ENCODE results near the gene PAX6.

Gene PAX6

GRCh38 chr11:31801298-31801702 lies 9.8 kb downstream of the PAX6 start:
- H3K27ac Mint-ChIP-seq: peak overlapping the region; percentile 84
- H3K4me1 Mint-ChIP-seq: peaks cover 41 to 44% of the 10 kb centered on the region in 2 donors
- H3K9me3 Mint-ChIP-seq: peaks cover 22 to 27% of the 10 kb centered on the region in 2 donors
- ATAC-seq (replicated peaks) (no peak), DNase-seq (no peak)
- H3K4me3 Mint-ChIP-seq: no peak overlapping the region
- peaks cover 73 to 91% of the 10 kb centered on the region in 2 donors for H3K27me3 Mint-ChIP-seq
- peaks cover 17 to 32% of the 10 kb centered on the region in 2 donors for H3K36me3 Mint-ChIP-seq

DNA sequence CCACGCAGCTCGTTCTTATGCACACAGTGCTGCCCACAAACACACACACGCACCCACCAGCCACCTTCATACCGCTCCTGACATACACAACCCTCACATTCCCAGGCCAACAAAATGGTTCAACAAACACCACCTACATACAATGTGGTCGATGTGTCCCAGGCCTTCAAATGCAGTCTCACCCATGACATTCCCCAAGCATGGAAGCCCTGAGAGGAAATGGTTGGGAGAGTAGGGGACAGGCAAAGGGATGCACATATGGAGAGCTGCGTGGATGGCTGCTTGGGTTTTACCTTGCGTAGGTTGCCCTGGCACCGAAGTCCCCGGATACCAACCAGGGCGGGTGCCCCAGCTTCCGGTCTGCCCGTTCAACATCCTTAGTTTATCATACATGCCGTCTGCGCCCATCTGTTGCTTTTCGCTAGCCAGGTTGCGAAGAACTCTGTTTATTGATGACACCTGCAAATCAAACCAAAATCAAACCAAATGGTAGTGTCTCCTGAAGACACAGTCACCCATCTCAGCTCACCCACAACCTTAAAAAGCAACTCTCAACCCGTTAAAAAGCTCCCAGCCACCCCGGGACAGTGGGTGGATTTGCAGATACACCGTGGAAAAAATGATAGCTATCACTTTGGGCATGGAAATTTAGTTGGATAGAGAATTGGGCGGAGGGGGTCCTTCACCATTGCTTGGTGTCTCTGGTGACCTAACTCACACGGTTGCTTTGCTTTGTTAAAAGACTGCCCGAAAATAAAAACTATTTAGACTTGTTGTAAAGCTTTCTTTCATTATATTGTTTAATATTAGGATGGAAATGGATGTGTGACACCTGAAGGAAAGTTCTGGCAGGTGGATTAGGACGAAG lies 10.5 kb downstream of the PAX6 start:
- Mint-ChIP-seq H3K4me3 (peak overlapping the region; percentile 47 to 68), H3K9me3 (peaks cover 22 to 27% of the 10 kb centered on the region in 2 donors), H3K4me1 (peaks cover 41 to 44% of the 10 kb centered on the region in 2 donors), H3K27ac (peak overlapping the region; percentile 84), H3K36me3 (peaks cover 17 to 32% of the 10 kb centered on the region in 2 donors), H3K27me3 (peaks cover 78 to 91% of the 10 kb centered on the region in 2 donors)
- DNase-seq: no peak
- ATAC-seq (replicated peaks): no peak

DNA sequence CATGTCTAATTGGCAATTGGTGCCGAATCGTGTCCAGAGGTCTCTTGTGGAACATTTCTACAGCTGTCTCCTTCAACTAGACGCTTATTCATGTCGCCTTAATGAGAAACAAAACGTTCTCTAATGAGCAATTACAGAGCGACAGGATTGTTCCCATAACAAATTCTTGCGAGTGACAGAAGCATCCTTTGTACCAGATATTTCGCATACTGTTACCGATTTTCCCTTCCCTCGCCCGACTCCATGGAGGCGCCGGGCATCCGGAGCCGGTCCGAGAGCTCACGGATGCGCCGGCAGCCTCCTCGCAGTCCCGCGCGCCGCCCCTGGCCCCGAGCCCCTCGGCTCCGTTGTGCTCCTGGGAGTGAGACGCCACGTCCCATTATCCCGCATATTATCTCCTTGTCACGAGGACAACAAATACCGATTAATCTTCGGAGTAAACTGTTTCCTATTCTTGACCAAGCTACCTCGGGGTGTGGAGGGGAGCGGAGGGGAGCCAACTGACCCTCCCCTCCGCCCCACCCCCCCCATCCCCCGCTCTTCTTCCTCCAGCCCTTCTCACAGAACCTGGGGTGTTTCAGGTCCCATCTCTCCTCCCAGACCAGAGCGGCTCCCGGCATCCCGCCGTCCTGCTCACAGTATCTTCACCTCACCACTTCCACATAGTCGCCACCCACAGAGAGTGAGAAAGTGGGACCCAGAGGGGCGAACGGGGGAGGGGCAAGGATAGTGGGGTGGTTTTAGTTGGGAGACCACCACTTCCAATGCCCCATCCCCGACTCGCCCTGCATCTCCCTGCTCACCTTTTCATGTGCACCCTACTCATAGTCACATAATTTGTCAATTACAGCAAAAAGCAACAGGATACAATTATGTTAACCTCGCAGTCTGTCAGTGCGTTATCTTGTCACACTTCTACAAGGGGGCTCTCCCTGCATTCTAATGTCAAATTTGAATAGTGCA lies 11.4 kb downstream of the PAX6 start:
- peak overlapping the region; percentile 79 for H3K27ac Mint-ChIP-seq
- peaks cover 83 to 87% of the 10 kb centered on the region in 2 donors for H3K27me3 Mint-ChIP-seq
- peaks cover 22 to 26% of the 10 kb centered on the region in 2 donors for H3K9me3 Mint-ChIP-seq
- H3K4me3 Mint-ChIP-seq: peak overlapping the region; percentile 47 to 68
- peaks cover 39 to 42% of the 10 kb centered on the region in 2 donors for H3K4me1 Mint-ChIP-seq
- DNase-seq: no peak
- H3K36me3 Mint-ChIP-seq: peaks cover 15 to 32% of the 10 kb centered on the region in 2 donors
- no peak for ATAC-seq (replicated peaks)

GRCh38 chr11:31798554-31799434 lies 12.3 kb downstream of the PAX6 start:
- ATAC-seq (replicated peaks): no peak
- H3K27me3 Mint-ChIP-seq: peaks cover 80 to 87% of the 10 kb centered on the region in 2 donors
- peak overlapping the region in 1 of 2 donors; percentile 44 for H3K4me3 Mint-ChIP-seq
- H3K36me3 Mint-ChIP-seq: peaks cover 11 to 24% of the 10 kb centered on the region in 2 donors
- DNase-seq: no peak
- peaks cover 19 to 20% of the 10 kb centered on the region in 2 donors for H3K9me3 Mint-ChIP-seq
- peaks cover 32% of the 10 kb centered on the region in 2 donors for H3K4me1 Mint-ChIP-seq
- peak overlapping the region; percentile 37 for H3K27ac Mint-ChIP-seq

- Mint-ChIP-seq H3K27ac (peak overlapping the region; percentile 79), H3K4me1 (peaks cover 25% of the 10 kb centered on the region in 2 donors), H3K27me3 (peaks cover 77 to 87% of the 10 kb centered on the region in 2 donors), H3K4me3 (peak overlapping the region in 1 of 2 donors; percentile 32), H3K36me3 (peaks cover 9 to 18% of the 10 kb centered on the region in 2 donors), H3K9me3 (peaks cover 13 to 15% of the 10 kb centered on the region in 2 donors)
- no peak for ATAC-seq (replicated peaks)
- DNase-seq: no peak
These were observed 13.0 kb downstream of the PAX6 start for GRCh38 chr11:31798057-31798553.

DNA sequence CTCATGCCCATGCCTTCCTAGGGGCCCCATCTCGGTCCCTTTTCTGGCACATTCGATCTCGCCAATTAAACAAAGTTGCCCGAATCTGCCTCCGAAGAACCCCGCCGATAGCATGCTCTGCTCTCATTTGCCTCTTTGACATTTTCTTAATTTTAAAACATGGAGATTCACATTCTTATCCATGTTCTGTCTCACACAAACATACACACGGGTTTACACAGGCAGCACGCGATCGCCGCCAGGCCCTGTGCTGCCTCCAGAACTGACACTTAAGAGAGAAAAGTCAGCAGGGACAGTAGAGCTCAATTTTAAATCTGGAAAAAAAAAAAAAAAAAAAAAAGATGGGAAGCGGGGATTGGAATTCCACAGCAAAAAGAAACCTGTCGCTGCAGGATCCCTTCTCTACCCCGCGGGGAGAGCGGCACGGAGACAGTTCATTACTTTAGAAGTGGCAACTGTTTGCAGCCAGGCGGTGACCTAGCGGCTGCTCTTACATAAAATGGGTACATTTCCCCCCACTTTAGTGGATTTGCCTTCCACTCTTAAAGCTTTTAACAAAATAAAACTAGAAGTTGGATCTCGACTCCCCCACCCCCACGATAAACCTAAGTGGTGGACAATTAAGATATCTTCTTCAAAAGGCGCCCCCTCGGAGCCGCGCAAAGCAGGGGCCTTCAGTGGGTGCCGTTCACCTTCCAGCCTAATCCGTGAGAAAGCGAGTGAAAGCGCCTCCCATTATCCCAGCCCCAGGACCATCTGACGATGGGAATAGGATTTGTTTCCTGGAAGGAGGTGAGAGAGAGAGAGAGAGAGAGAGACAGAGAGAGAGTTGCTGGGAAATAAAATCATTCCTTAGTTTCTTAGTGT lies 13.7 kb downstream of the PAX6 start:
- Mint-ChIP-seq H3K4me1 (peaks cover 21 to 23% of the 10 kb centered on the region in 2 donors), H3K4me3 (peak overlapping the region; percentile 32 to 62), H3K9me3 (peaks cover 6 to 11% of the 10 kb centered on the region in 2 donors), H3K27ac (peak overlapping the region; percentile 79), H3K36me3 (peaks cover 9 to 11% of the 10 kb centered on the region in 2 donors), H3K27me3 (peaks cover 77 to 87% of the 10 kb centered on the region in 2 donors)
- no peak for DNase-seq
- no peak for ATAC-seq (replicated peaks)

DNA sequence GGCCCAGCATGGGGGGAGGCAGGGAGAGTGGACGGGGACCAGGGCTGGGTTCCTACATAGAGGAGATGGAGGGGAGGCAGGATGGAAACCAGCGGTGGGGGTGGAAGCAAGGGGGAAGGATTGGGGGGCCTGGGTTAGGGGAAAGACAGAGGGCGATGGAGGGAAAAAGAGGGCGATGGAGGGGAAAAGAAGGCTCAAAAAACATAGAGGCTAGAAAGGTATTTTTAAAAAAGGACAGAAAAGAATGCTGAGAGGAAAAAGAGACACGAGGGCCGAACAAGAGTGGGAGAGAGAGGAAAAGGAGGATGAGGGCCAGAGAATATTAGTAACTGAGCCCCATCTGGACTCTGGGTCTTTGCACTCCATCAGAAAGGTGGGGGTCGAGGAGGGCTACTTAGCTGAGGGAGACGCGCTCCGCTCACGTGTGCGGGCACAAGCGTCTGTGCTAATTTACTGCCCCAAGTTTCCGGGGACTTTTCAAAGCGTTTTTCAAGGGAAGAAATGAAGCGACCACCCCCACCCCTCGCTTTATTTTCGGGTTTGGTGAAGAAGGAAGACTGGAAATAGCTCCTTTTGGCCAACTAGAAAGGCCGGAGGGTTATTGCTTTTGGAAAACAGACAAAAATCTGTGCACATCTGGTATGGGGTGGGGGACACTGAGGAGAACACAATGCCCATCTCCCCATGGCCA lies 14.5 kb downstream of the PAX6 start:
- H3K9me3 Mint-ChIP-seq: peaks cover 6 to 11% of the 10 kb centered on the region in 2 donors
- H3K36me3 Mint-ChIP-seq: peaks cover 9 to 11% of the 10 kb centered on the region in 2 donors
- H3K27me3 Mint-ChIP-seq: peaks cover 75 to 84% of the 10 kb centered on the region in 2 donors
- DNase-seq: no peak
- H3K4me1 Mint-ChIP-seq: peaks cover 21 to 23% of the 10 kb centered on the region in 2 donors
- no peak overlapping the region for H3K4me3 Mint-ChIP-seq
- peak overlapping the region; percentile 61 for H3K27ac Mint-ChIP-seq
- ATAC-seq (replicated peaks): no peak

DNA sequence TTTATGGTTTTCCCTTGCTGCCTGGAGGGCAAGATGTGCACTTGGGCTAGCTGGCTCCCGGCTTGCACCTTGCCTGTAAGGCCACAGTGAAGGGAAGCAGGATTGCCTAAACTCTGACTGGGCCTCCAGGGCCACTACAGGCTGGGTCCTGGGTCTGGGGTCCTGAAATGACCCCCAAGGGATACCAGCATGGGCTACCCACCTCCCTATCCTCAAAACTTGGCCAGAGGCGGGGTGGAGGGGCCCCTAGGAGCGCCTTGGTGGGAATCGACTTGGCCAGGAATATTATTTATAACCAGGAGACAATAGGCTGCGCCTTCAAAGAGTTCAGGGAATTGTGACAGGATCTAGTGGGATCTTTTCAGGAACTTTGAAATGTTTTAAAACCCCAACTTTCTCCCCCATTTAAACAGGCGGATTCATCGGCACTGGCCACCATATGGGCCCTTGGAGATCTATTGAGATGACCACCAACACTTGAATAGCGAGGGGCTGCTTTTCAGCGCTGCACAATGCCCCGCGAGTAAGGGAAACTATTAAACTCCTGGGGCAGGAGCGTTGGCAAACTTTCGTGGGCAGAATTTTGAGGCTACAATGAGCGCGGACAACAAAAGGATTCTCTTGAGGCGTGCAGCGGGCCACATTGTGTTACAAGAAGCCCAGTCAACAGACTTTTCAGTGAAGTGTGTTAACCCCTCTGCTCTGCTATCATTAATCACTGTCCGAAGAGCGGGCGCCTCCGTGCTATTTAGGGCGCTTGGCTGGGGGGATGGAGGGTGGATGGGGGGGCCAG lies 15.2 kb downstream of the PAX6 start:
- ATAC-seq (replicated peaks) (no peak), DNase-seq (no peak)
- Mint-ChIP-seq H3K27me3 (peaks cover 68 to 82% of the 10 kb centered on the region in 2 donors), H3K36me3 (peaks cover 9 to 11% of the 10 kb centered on the region in 2 donors), H3K27ac (no peak overlapping the region), H3K4me1 (peaks cover 19 to 23% of the 10 kb centered on the region in 2 donors), H3K9me3 (peaks cover 6 to 9% of the 10 kb centered on the region in 2 donors), H3K4me3 (no peak overlapping the region)

DNA sequence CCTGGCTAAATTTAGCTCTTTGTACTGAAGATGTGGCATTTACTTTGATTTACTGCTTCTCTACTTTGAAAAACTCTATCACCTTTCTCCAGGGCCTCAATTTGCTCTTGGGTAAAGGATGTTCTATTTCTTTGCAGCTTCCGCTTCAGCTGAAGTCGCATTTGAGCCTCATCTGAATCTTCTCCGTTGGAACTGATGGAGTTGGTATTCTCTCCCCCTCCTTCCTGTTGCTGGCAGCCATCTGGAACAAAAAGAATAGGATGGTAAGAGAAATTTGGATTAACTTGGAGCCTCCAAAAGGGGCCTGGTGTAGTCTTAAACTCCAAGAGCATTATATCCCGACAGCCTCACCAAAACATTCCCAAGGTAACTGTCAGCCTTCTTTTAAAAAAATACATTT lies 16.6 kb downstream of the PAX6 start:
- ATAC-seq (replicated peaks) (no peak), DNase-seq (no peak)
- Mint-ChIP-seq H3K36me3 (peaks cover 0 to 3% of the 10 kb centered on the region in 2 donors), H3K27ac (no peak overlapping the region), H3K4me3 (no peak overlapping the region), H3K9me3 (no peaks in the 10 kb centered on the region), H3K27me3 (peaks cover 60 to 75% of the 10 kb centered on the region in 2 donors), H3K4me1 (peaks cover 10 to 12% of the 10 kb centered on the region in 2 donors)

- no peak overlapping the region for H3K27ac Mint-ChIP-seq
- ATAC-seq (replicated peaks) (no peak), DNase-seq (no peak)
- peaks cover 7 to 8% of the 10 kb centered on the region in 2 donors for H3K4me1 Mint-ChIP-seq
- H3K9me3 Mint-ChIP-seq: no peaks in the 10 kb centered on the region
- peaks cover 0 to 3% of the 10 kb centered on the region in 2 donors for H3K36me3 Mint-ChIP-seq
- no peak overlapping the region for H3K4me3 Mint-ChIP-seq
- peaks cover 52 to 65% of the 10 kb centered on the region in 2 donors for H3K27me3 Mint-ChIP-seq
These were observed 17.9 kb downstream of the PAX6 start for GRCh38 chr11:31793264-31793663.

DNA sequence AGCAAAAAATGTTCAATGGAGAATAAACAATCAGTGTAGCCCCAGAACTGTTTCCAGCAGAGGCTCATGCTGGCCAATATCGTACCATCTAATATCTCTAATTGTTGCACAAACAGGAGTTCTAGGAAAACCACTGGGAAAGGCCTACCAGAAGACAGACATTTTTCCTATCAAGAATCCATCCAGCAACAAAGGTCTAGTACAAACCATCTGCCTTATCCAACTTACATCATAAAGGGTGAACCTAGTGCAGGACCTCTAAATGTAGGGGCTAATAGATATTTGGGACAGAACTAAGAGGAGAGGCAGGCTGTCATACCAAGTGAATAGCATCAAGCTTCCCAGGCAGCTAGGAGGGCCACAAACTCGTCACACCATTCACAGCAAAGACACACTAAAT lies 18.7 kb downstream of the PAX6 start:
- peaks cover 48 to 60% of the 10 kb centered on the region in 2 donors for H3K27me3 Mint-ChIP-seq
- no peak overlapping the region for H3K4me3 Mint-ChIP-seq
- H3K36me3 Mint-ChIP-seq: peaks cover 0 to 3% of the 10 kb centered on the region in 2 donors
- ATAC-seq (replicated peaks) (no peak), DNase-seq (no peak)
- no peak overlapping the region for H3K27ac Mint-ChIP-seq
- H3K4me1 Mint-ChIP-seq: peaks cover 5 to 8% of the 10 kb centered on the region in 2 donors
- no peaks in the 10 kb centered on the region for H3K9me3 Mint-ChIP-seq

All from stimulated activated naive B cell treated with anti-CD40 and anti-IgM and Interleukin-4, amounts not matched to agents 10 μg/mL and 1 μg/mL and 100 μg/mL, for 72 hours (primary cell).